Hematopoietic multipotent progenitor cell treated with erythropoietin and hydrocortisone succinate and interleukin-3 and kit ligand, for 15 days (in vitro differentiated cells): Measurements from ENCODE around the gene PRLH.
"Not testable (repeated sequence)": the region's sequence is repeated elsewhere in the genome, so short reads cannot be mapped to it uniquely, and the experiment has no call there.

Experiments used
- DNase-seq: peaks from one replicate; pipeline ENCODE4 v3.0.0-alpha.2; 2015; ENCODE audit warnings: low spot score

The PRLH gene

DNA sequence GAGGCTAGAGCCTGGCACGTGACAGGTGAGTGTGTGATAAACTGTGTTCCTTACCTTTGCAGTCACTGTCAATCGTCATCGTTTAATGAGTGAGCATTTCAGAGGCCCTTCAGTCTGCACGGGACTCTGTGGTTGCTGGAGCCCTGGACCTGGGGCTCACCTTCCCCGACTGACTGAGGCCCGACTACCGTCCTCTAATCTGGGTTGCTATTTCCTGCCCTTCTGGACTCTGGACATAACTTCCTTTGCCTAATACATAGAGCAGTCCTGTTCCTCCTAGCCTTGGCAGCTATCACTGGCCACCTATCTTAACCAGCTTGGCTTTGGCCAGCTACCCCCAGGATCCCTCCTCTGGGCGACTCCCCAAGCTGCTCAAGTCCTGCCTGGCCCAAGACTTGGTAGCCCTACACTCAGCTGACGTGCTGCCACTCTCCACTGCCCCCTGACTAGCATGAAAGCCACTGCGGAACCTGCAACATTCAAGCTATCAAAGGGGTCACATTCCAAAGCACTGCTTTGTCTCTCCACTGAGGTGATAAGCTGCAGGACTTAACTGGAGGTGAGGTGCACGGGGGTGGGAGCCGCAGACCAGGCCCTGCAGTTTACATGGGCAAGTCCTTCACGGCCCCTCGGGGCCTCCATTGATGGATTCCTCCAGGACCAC is 35.2 kb downstream of the PRLH start:
- no peak for DNase-seq

DNA sequence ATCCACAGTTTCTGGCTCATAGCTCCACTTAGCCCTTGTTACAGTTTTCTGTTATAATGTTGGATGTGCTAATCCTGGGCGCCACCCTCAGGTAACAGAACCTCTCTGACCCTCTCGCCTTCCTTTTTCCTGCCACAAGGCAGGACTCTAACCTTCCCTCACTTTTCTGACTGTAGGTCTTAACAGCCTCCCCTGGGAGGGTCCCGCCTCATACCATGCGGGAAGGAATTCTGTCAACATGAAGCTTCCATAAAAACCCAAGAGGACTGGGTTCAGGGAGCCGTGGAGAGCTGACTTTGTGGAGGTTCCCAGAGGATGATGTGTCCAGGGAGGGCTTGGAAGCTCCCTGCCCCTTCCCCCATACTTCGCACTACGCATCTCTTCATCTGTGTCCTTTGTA is 36.0 kb downstream of the PRLH start:
- no peak for DNase-seq

DNA sequence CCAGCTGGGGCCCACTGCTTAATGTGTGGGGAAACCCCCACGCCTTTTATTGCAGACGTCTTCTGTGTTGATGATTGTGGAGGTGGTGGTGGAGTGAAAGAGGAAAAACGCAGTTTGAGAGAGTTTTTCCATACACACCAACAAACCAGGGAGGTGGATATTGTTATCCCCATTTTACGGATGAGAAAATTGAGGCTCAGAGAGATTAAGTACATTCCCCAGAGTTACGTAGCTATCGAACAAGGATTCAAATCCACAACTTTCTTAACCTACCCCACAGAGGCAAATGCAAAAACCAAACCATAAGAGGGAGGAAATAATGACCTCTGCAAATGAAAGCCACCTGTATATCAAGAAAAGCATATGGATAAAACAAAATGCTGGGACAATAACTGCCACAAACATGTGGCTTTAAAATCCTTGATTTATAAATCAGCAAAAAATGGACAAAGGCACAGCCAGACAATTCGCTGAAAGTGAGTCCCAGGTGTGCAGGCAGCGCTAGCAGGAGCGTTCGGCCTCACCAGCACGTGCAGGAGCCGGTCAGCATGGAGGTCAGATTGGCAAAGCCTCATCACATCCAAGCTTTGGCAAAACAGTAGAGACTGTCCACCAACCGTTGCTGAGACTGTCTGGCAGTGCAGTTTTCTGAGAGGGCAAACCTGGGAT is 36.8 kb downstream of the PRLH start:
- no peak for DNase-seq

DNA sequence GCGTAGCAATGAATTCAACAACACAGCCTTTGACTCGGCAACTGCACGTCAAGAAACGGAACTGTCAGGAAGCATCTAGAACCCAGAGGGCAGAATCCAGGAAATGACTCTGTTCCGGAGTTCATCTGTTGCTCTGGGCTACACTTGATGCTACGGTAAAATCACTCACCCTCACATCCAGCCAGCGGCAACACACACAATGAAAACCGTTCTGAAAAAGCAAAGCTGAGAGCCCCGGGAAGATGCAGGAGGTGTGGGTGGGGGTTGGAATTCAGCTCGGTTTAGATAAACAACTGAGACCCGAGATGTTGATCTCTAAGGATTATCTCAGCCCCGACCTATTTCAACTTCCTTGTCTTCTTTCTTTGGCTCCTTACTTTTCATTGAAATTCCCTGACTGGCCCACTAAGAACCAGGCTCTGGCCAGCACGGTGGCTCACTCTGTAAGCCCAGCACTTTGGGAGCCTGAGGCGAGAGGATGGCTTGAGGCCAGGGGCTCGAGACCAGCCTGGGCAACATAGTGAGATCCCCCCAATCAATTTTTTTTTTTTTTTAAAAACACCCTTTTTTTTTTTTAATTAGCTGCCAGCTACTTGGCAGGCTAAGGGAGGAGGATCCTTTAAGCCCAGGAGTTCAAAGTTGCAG is 37.5 kb downstream of the PRLH start:
- DNase-seq, result no peak

DNA sequence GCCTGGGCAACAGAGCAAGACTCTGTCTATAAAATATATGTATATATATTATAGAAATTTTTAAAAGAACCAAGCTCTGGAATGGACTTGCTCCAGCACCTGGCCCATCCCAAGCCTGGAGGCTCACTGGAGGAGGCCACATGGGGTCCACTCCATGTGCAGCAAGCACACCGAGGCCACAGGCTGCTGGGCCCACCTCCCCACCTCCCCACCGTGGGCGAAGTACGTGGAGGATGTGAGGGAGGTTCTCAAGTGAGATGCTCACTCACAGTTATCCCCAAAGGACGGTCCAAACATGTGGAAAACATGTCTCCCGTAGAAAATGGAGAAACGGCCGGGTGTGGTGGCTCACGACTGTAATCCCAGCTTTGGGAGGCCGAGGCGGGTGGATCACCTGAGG is 38.0 kb downstream of the PRLH start:
- no peak for DNase-seq

DNA sequence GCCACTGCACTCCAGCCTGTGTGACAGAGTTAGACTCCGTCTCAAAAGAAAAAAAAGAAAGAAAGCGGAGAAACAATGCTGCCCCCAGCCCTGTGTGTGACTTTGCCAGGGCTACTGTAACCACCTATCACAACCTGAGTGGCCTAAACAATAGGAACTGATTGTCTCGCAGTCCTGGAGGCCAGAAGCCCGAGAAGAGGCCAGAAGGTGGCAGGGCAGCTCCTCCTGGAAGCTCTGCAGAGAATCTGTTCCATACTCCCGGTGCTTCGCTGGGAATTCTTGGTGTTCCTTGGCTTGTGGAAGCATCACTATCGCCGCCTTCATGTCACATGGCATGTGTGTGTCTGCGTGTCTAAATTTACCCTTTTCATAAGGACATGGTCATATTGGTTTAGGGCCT is 38.6 kb downstream of the PRLH start:
- no peak for DNase-seq

DNA sequence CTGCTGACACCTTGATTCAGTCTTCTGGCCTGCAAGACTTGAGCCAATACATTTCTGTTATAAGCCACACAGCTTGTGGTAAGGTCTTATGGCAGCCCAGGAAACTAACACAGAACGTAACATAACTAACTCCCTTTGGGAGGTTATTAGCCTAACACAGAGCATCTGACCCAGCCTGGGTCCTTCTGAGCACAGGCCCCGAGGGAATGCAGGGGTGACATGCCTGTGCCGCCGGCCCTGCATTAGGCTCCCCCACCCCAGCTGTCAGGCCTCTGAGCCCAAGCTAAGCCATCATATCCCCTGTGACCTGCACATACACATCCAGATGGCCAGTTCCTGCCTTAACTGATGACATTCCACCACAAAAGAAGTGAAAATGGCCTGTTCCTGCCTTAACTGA is 40.1 kb downstream of the PRLH start:
- not testable (repeated sequence) for DNase-seq

DNA sequence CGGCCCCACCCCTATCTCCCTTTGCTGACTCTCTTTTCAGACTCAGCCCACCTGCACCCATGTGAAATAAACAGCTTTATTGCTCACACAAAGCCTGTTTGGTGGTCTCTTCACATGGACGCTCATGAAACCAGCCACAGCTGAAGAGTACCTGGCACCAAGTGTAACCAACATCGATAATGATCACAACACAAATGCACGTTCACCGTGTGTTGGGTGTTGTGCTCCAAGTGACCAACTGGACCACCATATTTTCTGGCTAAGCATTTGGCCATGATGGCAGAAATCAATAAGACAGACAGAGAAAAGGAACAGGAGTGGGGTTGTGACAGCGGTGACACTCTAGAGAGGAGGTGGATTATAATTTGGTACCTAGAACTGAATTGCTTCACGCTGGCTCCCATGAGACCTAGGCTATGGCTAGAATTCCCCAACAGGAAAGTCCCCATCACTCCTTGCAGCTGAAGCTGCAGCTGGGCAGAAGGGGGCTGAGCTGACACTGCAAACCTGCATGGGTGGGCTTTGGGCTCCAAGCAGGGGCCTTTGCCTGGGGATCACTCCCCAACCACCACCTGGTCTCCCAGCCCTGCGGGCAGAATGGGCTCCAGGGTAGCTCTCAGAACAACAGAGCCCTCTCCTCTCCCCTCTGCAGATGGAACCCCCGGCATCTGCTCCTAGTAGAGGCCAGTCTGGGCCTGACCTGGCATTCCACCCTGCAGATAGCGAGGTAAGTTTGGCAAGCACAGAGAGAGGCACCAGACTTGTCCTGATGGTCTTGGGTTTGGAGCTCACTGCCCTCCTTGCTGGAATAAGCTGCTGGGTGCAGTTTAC is 46.4 kb downstream of the PRLH start:
- no peak for DNase-seq

DNA sequence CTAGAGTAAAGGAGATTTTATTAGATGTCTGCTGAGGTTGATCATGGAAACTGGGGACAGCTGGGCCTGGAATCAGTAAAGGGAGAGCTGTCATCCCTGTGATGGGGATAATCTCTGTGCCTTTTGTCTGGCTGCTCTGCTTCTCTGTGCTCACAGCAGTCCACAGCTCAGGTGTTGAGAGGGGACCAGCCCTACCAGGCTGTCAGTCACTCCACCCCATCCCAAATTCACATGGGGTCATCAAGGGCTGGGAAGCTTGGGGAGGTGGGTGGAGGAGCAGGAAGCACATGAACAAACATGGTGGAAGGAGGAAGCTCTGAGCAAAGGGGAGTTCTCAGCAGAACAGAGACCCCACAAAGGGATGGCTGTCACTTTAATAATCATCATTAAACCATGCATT is 47.3 kb downstream of the PRLH start:
- DNase-seq, result no peak

DNA sequence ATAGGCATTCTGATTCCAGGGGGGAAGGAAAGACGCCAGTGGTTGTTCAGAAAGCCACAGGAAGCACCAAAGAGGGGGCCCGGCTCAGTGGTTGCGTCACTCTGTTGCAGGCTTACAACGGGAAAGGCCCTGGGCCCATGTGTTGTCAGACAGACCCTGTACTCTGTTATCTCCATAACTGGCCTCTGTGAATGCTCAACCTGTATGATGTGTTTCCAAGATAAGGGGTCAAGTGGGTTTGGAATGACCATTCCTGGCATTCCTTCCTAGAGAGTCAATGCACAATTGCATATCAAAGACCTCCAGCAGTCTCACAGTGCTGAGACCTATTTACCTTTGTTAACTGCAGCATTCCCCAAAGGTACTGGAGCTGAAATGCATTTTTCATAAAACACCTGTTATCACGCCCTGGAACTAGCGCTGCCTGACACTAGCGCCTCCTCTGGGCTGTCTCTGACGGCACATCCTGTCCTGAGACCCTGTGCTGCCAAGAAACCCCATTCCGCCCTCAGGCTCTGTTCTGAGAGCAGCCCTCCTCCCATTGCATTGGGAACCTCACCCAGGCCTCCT is 47.9 kb downstream of the PRLH start:
- DNase-seq, result no peak

DNA sequence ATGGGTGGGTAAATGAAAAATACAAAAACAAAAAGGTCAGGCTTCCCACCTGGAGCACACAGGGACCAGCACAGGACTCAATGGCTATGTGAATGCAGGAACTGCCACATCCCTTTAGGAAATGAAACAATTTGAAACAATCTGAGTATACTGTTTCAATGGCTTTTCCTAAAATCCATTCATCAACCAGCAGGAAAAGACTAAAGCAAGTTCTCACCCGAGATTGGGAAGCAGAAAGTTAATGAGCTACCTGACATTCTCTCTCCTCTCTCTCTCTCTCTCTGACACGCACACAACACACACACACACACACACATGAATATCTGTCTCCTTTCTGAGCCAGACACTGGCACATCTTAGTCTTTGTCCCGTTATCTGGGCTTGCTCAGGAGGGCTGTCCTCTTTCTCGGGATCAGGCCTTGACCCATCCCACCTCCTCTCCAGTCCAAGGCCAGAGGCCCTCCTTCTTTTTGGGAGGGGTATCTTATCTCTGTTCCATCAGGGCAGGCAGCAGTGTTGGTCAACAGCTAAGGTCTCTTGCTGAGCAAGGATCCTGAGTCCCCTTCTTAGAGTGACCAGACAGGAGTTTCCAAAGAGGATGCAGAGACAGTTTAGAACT is 49.4 kb downstream of the PRLH start:
- no peak for DNase-seq

DNA sequence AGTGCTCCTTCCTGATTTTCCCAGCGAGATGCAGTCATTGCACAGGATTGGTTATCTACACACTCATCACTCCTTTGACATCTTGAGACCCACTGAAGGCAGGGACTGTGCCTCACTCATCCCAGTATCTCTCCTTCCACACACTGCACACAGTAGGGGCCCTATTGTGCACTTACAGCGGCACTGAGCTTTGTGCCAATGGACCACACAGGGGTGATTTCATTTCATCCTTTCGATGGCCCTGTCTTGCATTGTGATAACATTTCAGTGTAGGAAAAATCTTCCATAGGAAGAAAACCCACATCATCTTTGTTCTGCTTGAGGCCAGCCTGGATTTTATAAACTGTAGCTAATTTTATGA is 50.0 kb downstream of the PRLH start:
- no peak for DNase-seq
